ENCODE measurements around the gene FBXL13.

Gene FBXL13

GRCh38 chr7:102890971-102891692 lies 183.5 kb downstream of the FBXL13 start:
- DNase-seq, result no peak

DNA sequence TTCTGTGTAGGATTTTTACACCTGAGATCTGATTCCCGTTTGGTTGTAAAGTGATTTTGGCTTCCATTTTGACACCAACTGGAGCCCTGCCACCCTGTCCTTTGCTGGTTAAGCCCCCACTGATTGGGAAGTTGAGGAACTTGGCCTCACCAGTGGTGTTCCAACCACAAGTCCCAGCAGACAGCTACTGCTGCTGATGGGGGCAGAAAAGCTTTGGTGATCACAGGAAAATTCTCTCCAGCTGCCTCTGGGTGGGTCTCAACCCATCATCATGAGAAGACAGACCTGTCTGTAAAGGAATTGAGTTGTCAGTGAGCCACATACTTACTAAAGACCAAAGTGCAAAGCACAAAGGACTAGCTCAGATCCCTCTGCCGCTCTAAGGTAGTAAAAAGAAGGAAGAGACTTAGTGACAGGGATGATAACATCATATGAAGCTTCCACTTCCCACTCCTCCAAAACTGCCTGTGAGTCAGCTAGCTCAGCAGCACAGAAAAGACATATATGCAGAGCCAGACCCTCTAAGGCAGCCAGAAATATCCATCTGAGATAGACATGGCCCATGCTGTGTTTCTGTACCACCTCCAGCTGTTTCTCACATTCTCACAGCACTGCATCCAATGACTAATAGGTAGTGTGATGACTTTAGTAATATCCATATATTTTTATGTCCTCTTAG lies 184.2 kb downstream of the FBXL13 start:
- DNase-seq, result no peak

DNA sequence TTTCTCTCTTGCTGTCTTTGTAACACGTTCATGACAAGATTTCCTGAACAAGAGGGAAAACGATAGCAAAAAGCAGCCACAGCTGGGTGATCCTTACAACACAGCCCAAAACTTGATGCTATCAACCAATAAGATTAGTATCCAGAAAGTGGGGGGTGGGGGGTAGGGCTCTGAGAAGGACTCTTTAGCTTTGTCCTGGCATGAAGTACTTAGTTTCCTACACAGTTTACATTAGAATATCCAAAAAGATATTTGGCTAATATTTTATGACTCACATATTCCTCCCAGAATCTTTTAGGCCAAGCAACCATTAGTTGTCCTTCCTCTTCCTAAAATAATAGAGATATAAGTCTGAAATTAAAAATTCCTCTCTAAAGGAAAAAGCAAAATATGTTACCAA lies 184.7 kb downstream of the FBXL13 start:
- DNase-seq, result no peak

DNA sequence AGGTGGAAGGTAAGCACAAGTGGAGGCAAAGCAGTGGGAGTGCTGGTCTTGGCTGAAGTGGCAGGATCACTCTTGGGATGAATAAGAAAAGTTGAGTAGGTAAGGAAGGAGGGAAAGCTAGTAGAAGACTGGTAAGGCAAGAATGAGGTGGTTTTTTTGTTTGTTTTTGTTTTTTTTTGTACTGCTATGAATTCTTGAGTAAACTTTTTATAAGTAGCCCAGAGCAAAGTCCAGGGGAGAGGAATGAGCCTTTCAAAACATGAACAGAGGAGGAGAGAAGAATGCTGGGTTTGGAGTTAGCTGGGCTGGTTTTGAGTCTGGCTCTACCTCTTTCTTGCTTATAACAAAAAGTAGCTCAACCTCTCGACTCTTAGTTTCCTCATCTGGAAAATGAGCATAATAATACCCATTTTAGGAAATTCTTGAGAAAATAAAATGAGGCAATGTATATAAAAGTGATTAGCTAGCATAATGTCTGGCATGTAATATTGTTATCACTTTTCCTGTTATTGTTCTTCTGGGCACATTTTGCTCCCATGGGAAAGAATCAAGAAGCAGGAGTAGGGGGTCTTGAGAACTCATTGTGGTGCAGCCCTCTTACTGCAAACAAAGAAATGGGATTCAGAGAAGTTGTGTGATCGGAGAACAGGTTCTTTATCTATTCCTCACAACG lies 185.9 kb downstream of the FBXL13 start:
- DNase-seq, result no peak

DNA sequence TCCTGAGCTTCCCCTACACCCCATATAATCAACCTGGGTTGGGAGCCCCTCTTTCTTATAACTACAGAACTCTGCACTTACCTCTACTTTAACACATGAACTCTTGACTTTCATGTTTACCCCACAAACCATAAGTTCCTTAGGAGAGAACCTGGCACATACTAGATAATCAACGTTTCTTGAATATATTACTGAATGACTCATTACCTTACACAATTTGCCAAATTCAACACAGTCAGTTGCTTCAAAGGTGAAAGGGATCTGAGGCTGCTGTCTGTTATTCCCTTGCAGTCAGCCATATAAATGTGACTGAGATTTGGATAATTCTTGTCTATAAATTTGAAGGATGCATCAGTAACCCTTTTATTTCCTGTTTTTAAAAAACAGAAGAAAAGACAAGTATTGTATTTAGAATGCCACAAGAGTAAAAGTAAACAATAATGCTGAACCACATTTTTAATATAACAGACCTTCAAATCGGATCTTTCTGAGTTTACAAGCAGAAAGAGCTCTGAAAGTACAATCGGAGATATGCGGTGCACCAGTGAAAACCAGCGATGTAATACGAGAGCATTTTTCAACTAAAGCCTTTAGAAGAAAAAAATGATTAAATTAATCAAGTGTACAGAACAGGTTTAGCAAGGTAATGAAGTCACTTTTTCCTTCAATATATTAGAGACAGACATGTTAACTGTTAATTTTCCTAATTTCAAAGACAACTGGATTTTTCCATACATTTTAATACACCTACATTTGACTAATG lies 191.3 kb downstream of the FBXL13 start:
- peak in 1 of 2 experiments; percentile 26 for DNase-seq

DNA sequence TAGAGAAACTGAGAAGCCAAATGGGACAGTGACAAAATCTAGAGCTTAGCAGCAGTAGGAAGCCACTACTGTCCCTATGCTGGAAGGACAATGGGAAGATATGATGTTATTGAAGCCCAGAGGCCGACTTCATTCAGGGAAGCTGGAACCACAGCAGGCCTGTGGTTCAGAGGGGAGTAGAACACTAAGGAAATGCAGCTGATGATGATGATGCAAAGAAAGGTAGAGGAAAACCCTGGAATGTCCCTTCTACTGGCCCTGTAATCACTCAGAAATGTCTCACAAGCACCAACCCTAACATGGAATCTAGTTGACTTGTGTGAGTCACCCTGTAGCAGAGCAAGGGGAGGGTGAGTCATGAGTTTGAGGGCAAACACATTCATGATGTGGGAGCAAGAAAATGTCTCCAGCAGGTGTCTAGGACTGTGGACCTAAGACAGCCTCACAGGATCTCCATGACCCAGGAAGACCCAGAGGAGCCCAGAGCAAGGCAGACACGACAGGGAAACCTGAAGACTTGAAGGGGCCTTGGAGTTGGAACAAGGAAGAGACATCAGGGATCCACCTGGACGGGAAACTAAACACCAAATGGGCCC lies 198.8 kb downstream of the FBXL13 start:
- peak; percentile 96 to 99 for DNase-seq

DNA sequence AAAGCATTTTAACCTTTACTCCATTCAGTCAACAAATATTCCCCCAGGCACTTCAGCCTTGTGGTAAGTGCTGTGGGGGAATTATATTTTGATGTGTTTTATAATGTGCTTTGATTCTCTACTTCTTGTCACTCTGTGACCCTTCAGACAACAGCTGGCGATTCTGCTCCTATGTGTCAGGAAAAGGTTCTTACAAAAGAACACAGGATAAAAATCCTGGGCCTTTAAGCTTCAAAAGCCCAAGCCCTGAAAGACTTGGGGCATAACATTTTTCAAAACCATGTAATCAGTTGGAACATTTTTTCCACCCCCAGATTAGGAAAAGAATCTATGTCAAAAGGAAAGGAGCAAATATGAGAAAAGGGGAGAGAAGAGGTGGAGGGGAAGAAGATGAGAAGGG lies 199.6 kb downstream of the FBXL13 start:
- DNase-seq, result no peak

- DNase-seq, result peak; percentile 18 to 74
Measured at GRCh38 chr7:102874166-102874829, 200.3 kb downstream of the FBXL13 start.

DNA sequence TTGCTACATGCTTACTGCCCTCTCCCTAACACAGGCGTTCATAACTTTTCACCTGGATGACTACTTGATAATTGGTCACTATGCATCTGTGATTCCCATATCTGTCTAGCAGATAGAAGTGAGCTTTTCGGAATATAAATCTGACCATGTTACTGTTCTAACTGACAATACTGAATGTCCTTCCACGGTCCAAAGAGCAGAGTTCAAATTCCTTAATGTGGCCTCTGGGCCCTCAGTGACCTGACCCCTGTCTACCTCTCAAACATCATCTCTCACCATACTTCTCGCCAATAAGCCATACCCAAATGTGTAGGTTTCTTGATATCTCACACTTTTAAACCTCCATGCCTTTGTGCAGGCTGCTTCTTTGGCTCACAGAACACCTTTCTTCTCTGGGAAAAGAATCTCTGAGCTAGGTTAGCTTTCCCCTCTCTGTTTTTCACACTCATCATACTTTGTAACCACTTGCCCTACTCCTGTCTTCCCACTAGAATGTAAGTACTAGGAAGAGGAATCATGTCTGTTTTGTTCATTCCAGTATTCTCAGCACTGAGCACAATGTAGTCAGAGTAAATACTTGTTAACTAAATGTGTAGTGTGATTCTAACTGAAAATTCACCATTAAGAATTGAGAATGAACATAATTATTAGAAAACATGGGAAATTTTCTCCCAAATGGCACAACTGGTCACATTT lies 201.0 kb downstream of the FBXL13 start:
- no peak for DNase-seq

GRCh38 chr7:102872460-102872859 lies 202.1 kb downstream of the FBXL13 start:
- DNase-seq, result no peak

DNA sequence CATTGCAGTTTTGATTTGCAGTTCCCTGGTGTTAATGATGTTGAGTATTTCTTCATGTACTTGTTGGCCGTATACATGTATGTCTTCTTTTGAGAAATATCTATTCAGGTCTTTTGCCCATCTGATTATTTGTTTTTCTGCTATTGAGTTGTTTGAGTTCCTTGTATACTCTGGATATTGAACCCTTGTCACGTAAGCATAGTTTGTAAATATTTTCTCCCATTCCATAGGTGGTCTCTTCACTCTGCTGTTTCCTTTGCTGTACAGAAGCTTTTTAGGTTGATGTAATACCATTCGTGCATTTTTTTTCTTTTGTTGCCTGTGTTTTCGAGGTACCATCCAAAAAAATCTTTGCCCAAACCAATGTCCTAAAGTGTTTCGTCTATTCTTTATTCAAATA lies 205.4 kb downstream of the FBXL13 start:
- DNase-seq, result no peak

DNA sequence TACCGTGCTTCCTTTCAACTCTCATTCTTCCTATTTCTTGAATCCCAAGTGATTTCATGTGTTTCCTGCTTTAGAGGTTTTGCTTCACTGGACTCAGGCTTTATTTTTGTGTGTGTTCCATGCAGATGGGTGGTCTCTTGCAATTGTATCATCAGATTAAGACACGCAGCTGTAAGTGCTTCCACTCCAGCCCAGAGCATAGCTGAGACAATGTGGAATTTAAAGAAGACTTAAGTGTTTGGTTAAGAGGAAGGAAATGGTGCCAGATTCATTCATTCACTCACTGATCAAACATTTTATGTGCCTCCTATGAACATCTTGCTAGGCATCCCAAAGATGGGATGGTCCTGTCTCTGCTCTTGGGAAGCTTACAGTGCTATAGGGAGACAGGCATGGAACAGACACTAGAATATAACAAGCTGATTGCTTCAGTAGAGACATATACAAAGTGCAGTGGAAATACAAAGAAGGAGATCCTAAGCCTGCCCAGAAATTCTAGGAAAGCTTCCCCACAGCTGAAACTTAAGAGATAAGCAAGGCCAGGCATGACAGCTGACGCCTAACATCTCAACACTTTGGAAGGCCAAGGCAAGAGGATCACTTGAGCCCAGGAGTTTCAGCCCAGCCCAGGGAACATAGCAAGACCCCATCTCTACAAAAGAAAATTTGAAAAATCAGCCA lies 207.9 kb downstream of the FBXL13 start:
- no peak for DNase-seq

DNA sequence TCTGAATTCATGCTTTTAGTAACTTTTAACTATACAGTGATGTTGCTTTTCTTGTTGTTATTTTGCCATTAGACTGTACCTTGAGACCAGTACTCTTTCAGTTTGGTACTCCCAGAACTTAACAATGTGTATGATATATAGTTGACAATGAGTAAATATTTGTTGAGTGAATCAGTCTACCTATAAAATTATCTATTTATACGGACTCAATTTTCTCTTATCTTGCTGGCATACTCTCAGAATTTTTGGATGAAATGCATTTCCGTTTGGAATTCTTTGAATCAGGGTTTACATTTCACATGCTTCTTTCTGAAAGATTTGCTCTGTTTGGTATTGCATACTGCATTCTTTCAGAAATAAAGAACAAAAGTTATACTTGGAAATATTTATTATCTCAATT lies 209.6 kb downstream of the FBXL13 start:
- DNase-seq, result no peak

DNA sequence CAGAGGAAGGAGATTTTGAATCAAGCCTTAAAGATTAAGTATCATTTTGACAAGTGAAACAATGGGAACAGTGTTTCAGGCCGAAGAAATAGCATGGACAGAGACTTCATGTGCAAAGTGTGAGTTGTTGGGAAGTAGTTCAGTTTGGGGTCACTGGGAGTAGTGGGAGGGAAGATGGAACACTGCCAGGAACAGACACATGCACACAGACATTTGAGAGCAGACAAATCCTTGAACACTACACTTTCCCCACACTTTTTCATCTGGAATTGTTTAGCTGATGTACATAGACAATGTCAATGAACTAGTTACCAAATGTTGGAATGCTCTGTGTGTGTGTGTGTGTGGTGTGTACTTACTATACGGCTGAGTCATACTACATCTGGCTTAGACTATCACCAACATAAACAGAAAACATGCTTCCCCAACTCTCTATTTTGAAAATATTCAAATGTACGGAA lies 214.2 kb downstream of the FBXL13 start:
- no peak for DNase-seq

GRCh38 chr7:102859799-102860125 lies 214.8 kb downstream of the FBXL13 start:
- no peak for DNase-seq

DNA sequence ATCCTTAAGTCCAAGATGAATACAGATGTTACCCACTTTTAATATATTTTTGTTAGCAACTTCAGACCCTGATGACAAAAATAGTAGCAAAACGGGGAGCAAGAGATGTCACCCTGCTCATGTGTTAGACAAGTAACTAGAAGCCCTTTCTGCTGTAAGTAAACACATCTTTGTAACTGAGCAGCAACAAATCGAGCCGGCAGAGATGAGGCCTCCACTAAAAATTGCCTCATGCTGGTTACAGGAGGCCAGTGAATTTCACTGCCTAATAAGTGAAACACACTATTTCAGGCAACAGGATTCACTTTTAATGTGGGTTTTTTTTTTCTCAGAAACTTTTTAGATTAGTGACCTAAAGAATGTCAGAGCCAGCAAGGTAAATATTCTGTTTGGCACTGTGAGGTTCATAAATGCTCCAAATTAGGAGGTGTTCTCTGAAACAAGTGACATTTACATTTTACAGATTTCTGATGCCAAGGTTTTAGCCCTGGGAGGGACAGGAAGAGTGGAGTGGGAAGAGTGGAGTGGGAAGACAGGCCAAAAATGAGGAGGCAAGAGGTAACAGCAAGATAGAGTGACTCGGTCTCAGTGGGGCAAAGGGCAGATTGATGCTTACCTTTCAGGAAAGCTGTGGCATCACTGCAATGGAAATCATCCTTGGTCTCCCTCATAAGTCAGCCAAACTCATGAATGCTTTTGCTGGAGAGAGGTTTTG lies 215.4 kb downstream of the FBXL13 start:
- no peak for DNase-seq

DNA sequence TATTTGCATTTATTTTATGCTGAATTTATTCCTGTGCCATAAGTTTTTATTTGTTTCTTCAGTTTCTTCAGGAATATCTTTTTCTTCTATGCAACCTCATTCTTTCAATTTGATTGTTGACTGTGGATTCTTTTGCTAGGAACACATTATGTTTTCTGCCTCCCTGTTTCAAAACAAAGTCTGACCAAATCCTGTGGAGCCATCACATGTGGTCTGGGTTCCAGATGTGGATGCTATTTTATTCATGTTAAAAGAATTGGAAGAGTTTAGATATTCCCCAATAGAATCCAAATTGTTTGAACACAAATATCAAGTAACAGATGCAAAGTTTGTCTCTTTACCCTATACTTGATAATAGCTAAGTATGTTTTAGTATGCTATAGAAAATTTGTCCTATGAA lies 218.6 kb downstream of the FBXL13 start:
- no peak for DNase-seq

DNA sequence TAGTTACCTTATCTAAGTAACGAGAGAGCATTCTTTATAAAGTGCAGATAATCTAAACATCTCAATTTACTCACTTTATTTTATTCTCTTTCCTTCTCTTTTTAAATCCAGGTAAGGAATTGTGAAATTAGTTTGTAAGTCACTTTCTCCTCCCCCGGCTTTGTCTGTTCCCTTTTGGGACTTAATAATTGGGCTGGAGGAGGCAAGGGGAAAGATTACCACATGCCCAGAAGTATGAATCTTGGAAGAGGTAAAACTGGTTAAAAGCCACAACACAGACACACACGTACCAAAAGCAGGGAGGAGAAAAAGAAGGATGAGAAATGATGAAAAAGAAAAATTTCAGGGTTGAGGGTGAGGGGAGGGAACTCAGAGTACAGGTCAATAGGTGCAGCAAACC lies 225.1 kb downstream of the FBXL13 start:
- DNase-seq, result no peak

DNA sequence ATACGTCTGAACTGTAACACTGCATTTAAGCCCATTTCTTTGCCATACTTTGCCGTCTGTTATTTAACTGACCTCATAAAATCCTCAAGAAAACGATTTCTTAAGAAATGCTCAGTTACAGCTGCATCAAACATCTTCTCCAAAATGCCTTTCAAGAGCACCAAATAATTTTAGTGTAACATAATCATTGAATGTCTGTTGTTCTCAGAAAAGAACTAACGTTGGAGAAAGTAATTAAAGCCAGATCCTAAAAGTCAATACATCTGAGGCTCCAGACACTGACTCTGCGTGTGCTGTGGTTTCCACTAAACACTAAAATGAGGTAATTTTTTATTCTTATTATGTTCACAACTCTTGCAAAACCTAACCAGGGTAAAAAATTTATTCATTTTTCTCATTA lies 225.5 kb downstream of the FBXL13 start:
- no peak for DNase-seq

GRCh38 chr7:102845346-102845745 lies 229.2 kb downstream of the FBXL13 start:
- no peak for DNase-seq

DNA sequence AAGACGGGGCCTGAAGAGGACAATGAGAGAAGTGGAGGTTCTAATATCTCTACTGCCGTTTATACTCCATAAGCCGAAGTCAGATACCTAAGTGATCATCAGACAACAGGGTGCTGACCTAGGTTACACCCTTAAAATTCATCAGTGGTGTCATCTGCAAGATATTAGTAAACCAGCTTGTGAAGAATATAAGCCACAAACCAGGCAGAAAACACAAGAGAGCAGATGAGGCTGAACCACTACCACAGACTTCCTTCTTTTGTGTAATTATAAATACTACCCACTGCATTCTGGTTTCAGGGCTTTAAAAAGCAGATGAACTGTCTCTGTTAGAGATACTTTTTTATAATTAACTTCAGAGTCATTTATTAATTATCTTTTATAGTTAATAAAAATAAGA lies 230.7 kb downstream of the FBXL13 start:
- DNase-seq, result no peak

Data from SW 1271 (cell line).